OCI-LY7 (cell line): Measurements from ENCODE around the gene NKAIN2. TPM values are rescaled to one million over a fixed set of nuclear protein-coding genes. Genes with fewer than 3 reads are reported as not detected.

Source experiments
- BruUV-seq: library from RNA; stranded (reverse); fragments of 400-500 nt; replicated peaks from 2 replicates; lab custom pipeline; 2021; lab: Mats Ljungman, UMichigan
- CTCF ChIA-PET: fragments of 300-600 bp; sonication (Branson Sonifier 250); formaldehyde crosslinking; loops from one replicate; lab custom pipeline; 2022; ENCODE audit warnings: antibody characterized with exemption; ENCODE audit not compliant: unreplicated experiment; lab: Charles Lee
- POLR2A ChIA-PET: fragments of 300-600 bp; sonication (Branson Sonifier 250); formaldehyde crosslinking; loops from one replicate; lab custom pipeline; 2022; ENCODE audit warnings: antibody characterized with exemption; lab: Charles Lee
- DNase-seq: peaks from one replicate; pipeline ENCODE4 v3.0.0-alpha.2; 2015; ENCODE audit warnings: low spot score
- H2AFZ ChIP-seq: fragments of 200-600 bp; sonication (generic), shearing (Covaris generic); 2 replicates; pipeline ENCODE4 v1.6.1; 2014; ENCODE audit warnings: mild to moderate bottlenecking, antibody characterized with exemption, low read length, moderate library complexity
- H3K27ac ChIP-seq: fragments of 200-600 bp; sonication (generic); 2 replicates; pipeline ENCODE4 v1.5.1; 2014; ENCODE audit warnings: mixed run types, low read depth, mild to moderate bottlenecking, moderate library complexity, low read length, inconsistent platforms; ENCODE audit not compliant: poor library complexity, severe bottlenecking
- H3K36me3 ChIP-seq: fragments of 200-600 bp; sonication (generic); 2 replicates; pipeline ENCODE4 v1.6.1; 2014; ENCODE audit warnings: mild to moderate bottlenecking, antibody characterized with exemption, low read length, moderate library complexity, mixed read lengths; ENCODE audit not compliant: insufficient read depth
- H3K4me1 ChIP-seq: fragments of 200-600 bp; sonication (generic); 2 replicates; pipeline ENCODE4 v1.5.1; 2014; ENCODE audit warnings: mild to moderate bottlenecking, low read length; ENCODE audit not compliant: insufficient read depth, poor library complexity, severe bottlenecking
- H3K4me2 ChIP-seq: fragments of 200-600 bp; sonication (generic); 2 replicates; pipeline ENCODE4 v1.6.1; 2014; ENCODE audit warnings: mild to moderate bottlenecking, low read length
- H3K4me3 ChIP-seq: fragments of 200-600 bp; sonication (generic); 2 replicates; pipeline ENCODE4 v1.5.1; 2014; ENCODE audit warnings: mild to moderate bottlenecking, low read depth, low read length; ENCODE audit not compliant: poor library complexity, severe bottlenecking
- H3K79me2 ChIP-seq: fragments of 200-600 bp; sonication (generic); 2 replicates; pipeline ENCODE4 v1.6.1; 2016; ENCODE audit warnings: low read depth, mild to moderate bottlenecking, low read length, moderate library complexity, mixed read lengths; ENCODE audit not compliant: insufficient read depth
- H3K9me2 ChIP-seq: fragments of 200-600 bp; sonication (generic); 2 replicates; pipeline ENCODE4 v1.6.1; 2016; ENCODE audit warnings: mild to moderate bottlenecking, low read length, mixed read lengths; ENCODE audit not compliant: insufficient read depth
- H3K9me3 ChIP-seq: fragments of 200-600 bp; sonication (generic); 2 replicates; pipeline ENCODE4 v1.6.1; 2014; ENCODE audit warnings: mild to moderate bottlenecking, mixed run types, low read length, mixed read lengths
- H4K20me1 ChIP-seq: fragments of 200-600 bp; sonication (generic); 2 replicates; pipeline ENCODE4 v1.6.1; 2014; ENCODE audit warnings: mild to moderate bottlenecking, antibody characterized with exemption, low read length, moderate library complexity, mixed read lengths; ENCODE audit not compliant: insufficient read depth
- CTCF ChIP-seq: fragments of 200-600 bp; sonication (generic); conservative IDR thresholded peaks from 2 replicates; pipeline ENCODE4 v1.5.1; 2014; ENCODE audit warnings: mild to moderate bottlenecking, antibody characterized with exemption, low read length, moderate library complexity, mixed read lengths
- EZH2phosphoT487 ChIP-seq: fragments of 200-600 bp; sonication (generic); IDR thresholded peaks from 2 replicates; pipeline ENCODE4 v1.6.1; 2018; ENCODE audit warnings: low read depth, borderline replicate concordance, mild to moderate bottlenecking, mixed run types, antibody characterized with exemption, low read length, moderate library complexity, mixed read lengths
- intact Hi-C: fragments of 100-400 bp; cut with micrococcal nuclease; formaldehyde crosslinking; loops from one replicate; pipeline ENCODE4 v1.10.0; 2022; ENCODE audit not compliant: unreplicated experiment
- total RNA-seq, 2 experiments: library from RNA; depleted of rRNA in 1 of 2; stranded (reverse); fragments of >200 nt in 1 of 2; shearing (Covaris generic) in 1 of 2; gene quantifications; 2 replicates each; pipeline ENCODE4 v1.2.3, GENCODE V29; 2014 to 2022

NKAIN2 gene
- total RNA-seq, 2 experiments from 2014 or later = not detected

- DNase-seq = no peak
- H3K27ac ChIP-seq = no peak overlapping the region
- ChIA-PET POLR2A (no interaction called here), CTCF (no interaction called here)
- no peak for TF ChIP-seq CTCF
- no peak for TF ChIP-seq EZH2phosphoT487
- no peaks in the 10 kb centered on the region for H3K9me3 ChIP-seq
- H2AFZ ChIP-seq = no peak overlapping the region
- H3K4me3 ChIP-seq = no peak overlapping the region
- H4K20me1 ChIP-seq = no peaks in the 10 kb centered on the region
- H3K79me2 ChIP-seq = no peaks in the 10 kb centered on the region
- no TSS peak for BruUV-seq
- H3K4me2 ChIP-seq = no peak overlapping the region
- H3K4me1 ChIP-seq = no peaks in the 10 kb centered on the region
- H3K36me3 ChIP-seq = no peaks in the 10 kb centered on the region
- intact Hi-C loops = no loop called here
- H3K9me2 ChIP-seq = no peaks in the 10 kb centered on the region
These were observed 344.0 kb downstream of the NKAIN2 start for GRCh38 chr6:124147621-124148020.

GRCh38 chr6:124148236-124148957 lies 344.7 kb downstream of the NKAIN2 start:
- POLR2A ChIA-PET = no interaction called here
- intact Hi-C loops = no loop called here
- no TSS peak for BruUV-seq

More at GRCh38 chr6:124148236-124148957, 344.7 kb downstream of the NKAIN2 start:
- Histone ChIP-seq H3K79me2 (no peaks in the 10 kb centered on the region), H3K4me2 (no peak overlapping the region), H3K27ac (no peak overlapping the region), H3K9me2 (no peaks in the 10 kb centered on the region), H2AFZ (no peak overlapping the region), H3K9me3 (no peaks in the 10 kb centered on the region), H3K4me3 (no peak overlapping the region), H3K4me1 (no peaks in the 10 kb centered on the region), H3K36me3 (no peaks in the 10 kb centered on the region), H4K20me1 (no peaks in the 10 kb centered on the region)
- no peak for DNase-seq
- TF ChIP-seq CTCF (no peak), EZH2phosphoT487 (no peak)
- CTCF ChIA-PET = no interaction called here
